HG03095 (cell line): ENCODE data around the gene SCN5A.

ENCODE experiments used
- ATAC-seq: cut with Tn5 transposase; IDR thresholded peaks from one replicate; pipeline ENCODE4 v1.9.1; 2021; ENCODE audit warnings: moderate library complexity; ENCODE audit not compliant: unreplicated experiment

The SCN5A gene

GRCh38 chr3:38545983-38546382 is 103.5 kb downstream of the SCN5A start:
- ATAC-seq = no peak

- no peak for ATAC-seq
Measured at GRCh38 chr3:38545550-38545949, 103.9 kb downstream of the SCN5A start.

- ATAC-seq = no peak
Measured at GRCh38 chr3:38544926-38545325, 104.6 kb downstream of the SCN5A start.

- no peak for ATAC-seq
Measured at GRCh38 chr3:38543586-38543985, 105.9 kb downstream of the SCN5A start.

GRCh38 chr3:38542401-38543298 is 106.8 kb downstream of the SCN5A start:
- ATAC-seq = no peak

GRCh38 chr3:38541806-38542205 is 107.7 kb downstream of the SCN5A start:
- ATAC-seq = no peak

GRCh38 chr3:38538773-38539353 is 110.6 kb downstream of the SCN5A start:
- ATAC-seq = no peak

- ATAC-seq = no peak
Measured at GRCh38 chr3:38536671-38537070, 112.8 kb downstream of the SCN5A start.

- ATAC-seq = no peak
Measured at GRCh38 chr3:38534604-38535003, 114.9 kb downstream of the SCN5A start.

- ATAC-seq = no peak
Measured at GRCh38 chr3:38534180-38534579, 115.3 kb downstream of the SCN5A start.

- ATAC-seq = no peak
Measured at GRCh38 chr3:38533285-38533976, 116.1 kb downstream of the SCN5A start.

- ATAC-seq = no peak
Measured at GRCh38 chr3:38532529-38532928, 117.0 kb downstream of the SCN5A start.

- ATAC-seq = no peak
Measured at GRCh38 chr3:38528457-38528856, 121.0 kb downstream of the SCN5A start.

GRCh38 chr3:38526792-38527191 is 122.7 kb downstream of the SCN5A start:
- no peak for ATAC-seq

GRCh38 chr3:38524141-38524739 is 125.2 kb downstream of the SCN5A start:
- ATAC-seq = no peak

GRCh38 chr3:38522002-38522401 is 127.5 kb downstream of the SCN5A start:
- no peak for ATAC-seq

- ATAC-seq = peak; percentile 62
Measured at GRCh38 chr3:38521391-38521987, 128.0 kb downstream of the SCN5A start.

- no peak for ATAC-seq
Measured at GRCh38 chr3:38519651-38520050, 129.8 kb downstream of the SCN5A start.

- ATAC-seq = no peak
Measured at GRCh38 chr3:38519000-38519399, 130.5 kb downstream of the SCN5A start.

GRCh38 chr3:38516669-38517068 is 132.8 kb downstream of the SCN5A start:
- ATAC-seq = no peak

- no peak for ATAC-seq
Measured at GRCh38 chr3:38515367-38515766, 134.1 kb downstream of the SCN5A start.
